ENCODE data around the gene WWOX. TPM values are rescaled to one million over a fixed set of nuclear protein-coding genes. Genes with fewer than 3 reads are reported as not detected.

Gene WWOX
- polyA plus RNA-seq, 1 donor (not counting 4 experiments of a cell fraction or from before 2014, with no cell fraction given): 5.1 TPM

DNA sequence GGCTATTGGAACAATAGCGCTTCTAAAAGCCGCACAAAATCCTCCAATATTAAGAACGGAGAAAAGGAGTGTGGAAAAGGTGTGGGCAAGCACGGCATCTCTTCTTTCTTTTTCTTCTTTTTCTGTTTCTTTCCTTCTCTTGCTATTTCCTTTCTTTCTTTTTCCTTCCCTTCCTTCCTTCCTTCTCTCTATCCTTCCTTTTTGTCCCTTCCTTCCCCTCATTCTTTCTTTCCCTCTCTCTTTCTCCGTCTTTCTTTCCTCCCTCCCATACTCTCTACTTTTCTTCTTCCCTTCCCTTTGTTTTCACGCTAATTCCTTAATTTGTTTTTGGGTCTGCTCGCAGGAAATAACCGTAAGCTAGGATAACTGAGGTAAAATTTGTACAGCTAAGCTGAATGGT is 1022.9 kb downstream of the WWOX start:
- H3K9ac ChIP-seq (ENCODE audit: control insufficient read depth, extremely low read depth, insufficient read depth, low read length): no peak overlapping the region
- no peak overlapping the region for H2AFZ ChIP-seq (ENCODE audit: control insufficient read depth, low read length)
- no peaks in the 10 kb centered on the region for H3K9me1 ChIP-seq (ENCODE audit: control insufficient read depth, extremely low read depth, insufficient read depth, low read length)
- H3K79me2 ChIP-seq (ENCODE audit: control insufficient read depth, insufficient read depth, low read length): no peaks in the 10 kb centered on the region
- no peak overlapping the region for H3K4me3 ChIP-seq (ENCODE audit: control insufficient read depth in 2 of 3, extremely low read depth in 1 of 3, insufficient read depth in 2 of 3, low read depth in 1 of 3, low read length in 3 of 3)
- no peaks in the 10 kb centered on the region for H4K20me1 ChIP-seq (ENCODE audit: control insufficient read depth, extremely low read depth, insufficient read depth, low read length)
- no peak for FAIRE-seq
- no peak for TF ChIP-seq EZH2 (IDR thresholded peaks at IDR 0.05; ENCODE audit: low read length)
- TF ChIP-seq, protein P1, sequence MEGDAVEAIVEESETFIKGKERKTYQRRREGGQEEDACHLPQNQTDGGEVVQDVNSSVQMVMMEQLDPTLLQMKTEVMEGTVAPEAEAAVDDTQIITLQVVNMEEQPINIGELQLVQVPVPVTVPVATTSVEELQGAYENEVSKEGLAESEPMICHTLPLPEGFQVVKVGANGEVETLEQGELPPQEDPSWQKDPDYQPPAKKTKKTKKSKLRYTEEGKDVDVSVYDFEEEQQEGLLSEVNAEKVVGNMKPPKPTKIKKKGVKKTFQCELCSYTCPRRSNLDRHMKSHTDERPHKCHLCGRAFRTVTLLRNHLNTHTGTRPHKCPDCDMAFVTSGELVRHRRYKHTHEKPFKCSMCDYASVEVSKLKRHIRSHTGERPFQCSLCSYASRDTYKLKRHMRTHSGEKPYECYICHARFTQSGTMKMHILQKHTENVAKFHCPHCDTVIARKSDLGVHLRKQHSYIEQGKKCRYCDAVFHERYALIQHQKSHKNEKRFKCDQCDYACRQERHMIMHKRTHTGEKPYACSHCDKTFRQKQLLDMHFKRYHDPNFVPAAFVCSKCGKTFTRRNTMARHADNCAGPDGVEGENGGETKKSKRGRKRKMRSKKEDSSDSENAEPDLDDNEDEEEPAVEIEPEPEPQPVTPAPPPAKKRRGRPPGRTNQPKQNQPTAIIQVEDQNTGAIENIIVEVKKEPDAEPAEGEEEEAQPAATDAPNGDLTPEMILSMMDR (optimal IDR thresholded peaks at IDR 0.05 in 1 of 3, IDR thresholded peaks at IDR 0.05 in 1 of 3, conservative IDR thresholded peaks at IDR 0.05 in 1 of 3; ENCODE audit: extremely low read depth in 1 of 3, insufficient read depth in 2 of 3, low read length in 3 of 3): no peak
- no peak for DNase-seq (ENCODE audit: low read depth, low spot score)
- no peaks in the 10 kb centered on the region for H3K36me3 ChIP-seq (ENCODE audit: control insufficient read depth in 2 of 2, extremely low read depth in 1 of 2, insufficient read depth in 2 of 2, low read length in 2 of 2)
- peaks cover 11% of the 10 kb centered on the region for H3K27me3 ChIP-seq (ENCODE audit: control insufficient read depth, extremely low read depth, insufficient read depth, low read length)
- H3K27ac ChIP-seq (ENCODE audit: control insufficient read depth, insufficient read depth, low read length): no peak overlapping the region
- H3K9me3 ChIP-seq (ENCODE audit: control insufficient read depth, low read depth, low read length): no peaks in the 10 kb centered on the region
- dilution Hi-C loops (cut with MboI; ENCODE audit: extremely low pct_ligation_motif_present, low sequenced_read_pairs): no loop called here
- no peaks in the 10 kb centered on the region for H3K4me1 ChIP-seq (ENCODE audit: control insufficient read depth, extremely low read depth, insufficient read depth, low read length)
- no peak overlapping the region for H3K4me2 ChIP-seq (ENCODE audit: control insufficient read depth, extremely low read depth, insufficient read depth, low read depth, low read length)

DNA sequence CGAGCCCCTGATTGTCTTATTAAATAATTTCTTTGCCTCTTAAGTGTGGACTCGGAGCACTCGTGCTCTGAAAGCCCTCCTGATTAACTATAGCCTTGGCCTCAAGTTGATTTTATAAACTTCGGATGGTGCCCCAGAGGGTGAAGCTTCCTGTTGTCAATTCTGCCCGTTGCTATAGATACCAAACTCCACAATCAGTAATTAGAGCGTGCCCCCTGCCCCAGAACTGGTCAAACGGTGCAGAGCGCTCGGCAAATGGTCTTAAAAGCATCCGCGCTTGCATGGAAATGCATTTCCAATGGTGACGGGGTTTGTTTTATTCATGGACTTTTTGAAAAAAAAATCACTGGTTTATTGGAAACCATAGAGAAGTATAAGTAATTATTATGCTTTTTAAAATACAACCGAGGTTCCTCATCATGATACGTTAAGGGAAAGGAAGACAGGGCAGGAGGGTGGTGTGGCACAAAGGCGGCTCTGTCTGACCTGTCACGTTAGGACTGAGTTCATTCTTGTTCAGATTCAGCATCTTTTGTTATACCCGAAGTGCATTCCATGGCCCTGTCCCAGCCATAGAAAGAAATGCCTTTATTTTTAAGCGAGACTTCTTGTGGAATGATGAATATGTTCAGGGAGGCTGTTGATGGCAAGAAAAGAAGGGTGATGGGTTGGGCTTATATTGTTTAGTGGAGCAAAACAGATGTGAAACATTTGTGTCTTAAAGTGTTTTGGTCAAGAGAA is 1024.7 kb downstream of the WWOX start:
- no peak overlapping the region for H3K9ac ChIP-seq (ENCODE audit: control insufficient read depth, extremely low read depth, insufficient read depth, low read length)
- H3K9me3 ChIP-seq (ENCODE audit: control insufficient read depth, low read depth, low read length): no peaks in the 10 kb centered on the region
- no peak for FAIRE-seq
- H4K20me1 ChIP-seq (ENCODE audit: control insufficient read depth, extremely low read depth, insufficient read depth, low read length): no peaks in the 10 kb centered on the region
- no peaks in the 10 kb centered on the region for H3K36me3 ChIP-seq (ENCODE audit: control insufficient read depth in 2 of 2, extremely low read depth in 1 of 2, insufficient read depth in 2 of 2, low read length in 2 of 2)
- H2AFZ ChIP-seq (ENCODE audit: control insufficient read depth, low read length): no peak overlapping the region
- H3K9me1 ChIP-seq (ENCODE audit: control insufficient read depth, extremely low read depth, insufficient read depth, low read length): no peaks in the 10 kb centered on the region
- dilution Hi-C loops (cut with MboI; ENCODE audit: extremely low pct_ligation_motif_present, low sequenced_read_pairs): no loop called here
- peaks cover 11% of the 10 kb centered on the region for H3K27me3 ChIP-seq (ENCODE audit: control insufficient read depth, extremely low read depth, insufficient read depth, low read length)
- no peak overlapping the region for H3K4me3 ChIP-seq (ENCODE audit: control insufficient read depth in 2 of 3, extremely low read depth in 1 of 3, insufficient read depth in 2 of 3, low read depth in 1 of 3, low read length in 3 of 3)
- H3K27ac ChIP-seq (ENCODE audit: control insufficient read depth, insufficient read depth, low read length): no peak overlapping the region
- no peak overlapping the region for H3K4me2 ChIP-seq (ENCODE audit: control insufficient read depth, extremely low read depth, insufficient read depth, low read depth, low read length)
- DNase-seq (ENCODE audit: low read depth, low spot score): no peak
- H3K4me1 ChIP-seq (ENCODE audit: control insufficient read depth, extremely low read depth, insufficient read depth, low read length): no peaks in the 10 kb centered on the region
- H3K79me2 ChIP-seq (ENCODE audit: control insufficient read depth, insufficient read depth, low read length): no peaks in the 10 kb centered on the region
- TF ChIP-seq EZH2 (IDR thresholded peaks at IDR 0.05; ENCODE audit: low read length): no peak
- TF ChIP-seq, protein P1 (optimal IDR thresholded peaks at IDR 0.05 in 1 of 3, IDR thresholded peaks at IDR 0.05 in 1 of 3, conservative IDR thresholded peaks at IDR 0.05 in 1 of 3; ENCODE audit: extremely low read depth in 1 of 3, insufficient read depth in 2 of 3, low read length in 3 of 3): no peak

Data from keratinocyte (primary cell).